H1 (cell line): Measurements from ENCODE around the gene LBX1. TPM values are rescaled to one million over a fixed set of nuclear protein-coding genes. Genes with fewer than 3 reads are reported as not detected.

ENCODE experiments used
- CBX5 ChIP-seq: fragments of 300-800, 300-1000 bp; sonication (generic); IDR thresholded peaks from 2 replicates; pipeline ENCODE4 v1.7.1; 2016; ENCODE audit warnings: antibody characterized with exemption, low read length, low read depth
- HDAC6 ChIP-seq: IDR thresholded peaks from one replicate; pipeline ENCODE4 v1.7.1; 2012; ENCODE audit warnings: low read depth, mild to moderate bottlenecking, inconsistent platforms, low read length, moderate library complexity
- JUND ChIP-seq: IDR thresholded peaks from 2 replicates; pipeline ENCODE4 v1.6.1; 2011; ENCODE audit warnings: mild to moderate bottlenecking, improper control_type of control experiment, low read length
- POU5F1 ChIP-seq: IDR thresholded peaks from 2 replicates; pipeline ENCODE4 v1.6.1; 2011; ENCODE audit warnings: low read depth, mild to moderate bottlenecking, low read length, moderate library complexity
- RAD21 ChIP-seq, 2 experiments: IDR thresholded peaks in 1 of 2; conservative IDR thresholded peaks in 1 of 2; 2 replicates each; pipeline ENCODE4 v1.6.1; 2011; ENCODE audit warnings: low read depth in 2 of 2, low read length in 2 of 2, improper control_type of control experiment in 1 of 2, inconsistent platforms in 1 of 2, mild to moderate bottlenecking in 1 of 2, moderate library complexity in 1 of 2
- SAP30 ChIP-seq: fragments of 300-600 bp; sonication (generic); IDR thresholded peaks from 2 replicates; pipeline ENCODE4 v1.7.1; 2012; ENCODE audit warnings: low read length, moderate library complexity, mild to moderate bottlenecking, inconsistent platforms; ENCODE audit not compliant: insufficient read depth, insufficient replicate concordance
- polyA plus RNA-seq, 7 experiments: library from polyadenylated mRNA; depleted of rRNA in 3 of 7; stranded (reverse) in 5 of 7; unstranded in 2 of 7; fragments of >200 nt in 5 of 7; fragments of 200-250 nt in 2 of 7; gene quantifications; 1 replicate in 5 of 7; 2 replicates in 1 of 7; 4 replicates in 1 of 7; pipeline versions ENCODE4 v1.2.1 to v1.2.3, GENCODE V29; 2011 to 2013; ENCODE audit warnings: missing spikeins in 2 of 7, mixed read lengths in 2 of 7
- total RNA-seq: library from RNA; stranded (reverse); fragmentation: NEBNext Ultra II Directional; extraction: Animal tissue kit (Norgen Biotek cat#: 25700); gene quantifications from 2 replicates; pipeline ENCODE4 v1.2.1, GENCODE V29; 2021

The LBX1 gene
- total and polyA plus RNA-seq, 2 of the 8 experiments (the other 6 are each of a cell fraction or from before 2014, with no cell fraction given) = not detected

DNA sequence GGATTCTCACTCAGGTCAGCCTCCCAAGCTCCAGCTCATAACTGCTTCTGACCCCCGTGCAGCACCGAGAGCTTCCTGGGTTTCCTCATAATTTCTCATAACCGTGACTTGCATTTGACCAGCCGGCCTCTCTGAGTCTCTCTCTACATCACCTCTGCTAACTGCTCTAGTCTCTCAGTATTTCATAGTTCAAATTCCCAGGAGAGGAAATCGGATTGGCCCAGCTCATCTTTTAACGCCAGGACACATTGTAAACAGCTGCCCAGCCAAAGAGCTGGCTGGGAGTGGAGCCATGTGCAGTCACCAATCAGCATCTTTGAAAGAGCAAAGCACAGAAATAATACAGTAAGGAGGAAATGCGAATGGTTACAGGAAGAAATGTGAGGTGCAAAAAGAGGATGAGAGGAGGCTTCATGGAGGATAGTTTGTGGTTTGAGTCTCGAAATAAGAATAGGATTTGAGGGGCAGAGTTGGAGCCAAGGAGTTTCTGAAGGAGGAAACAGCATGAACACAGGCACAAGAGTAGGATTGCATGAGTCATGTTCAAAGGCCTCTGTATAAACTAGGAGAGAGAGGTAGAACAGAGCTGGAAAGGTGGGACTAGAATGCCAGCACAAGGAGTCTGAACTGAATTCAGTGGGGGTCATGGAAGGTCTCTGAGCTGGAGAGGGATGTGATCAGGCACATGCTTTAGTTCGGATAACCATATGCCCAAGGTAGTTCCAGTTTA, 15.2 kb upstream of the LBX1 start (continued):
- TF ChIP-seq SAP30 = no peak
- TF ChIP-seq HDAC6 = no peak
- no peak for TF ChIP-seq POU5F1
- TF ChIP-seq RAD21 (IDR thresholded peaks at IDR 0.05 in 1 of 2, conservative IDR thresholded peaks at IDR 0.05 in 1 of 2; ENCODE audit: low read depth in 2 of 2, low read length in 2 of 2) = no peak
- TF ChIP-seq JUND = no peak
- TF ChIP-seq CBX5 = no peak
